ENCODE measurements around the gene ANXA9.

DNA sequence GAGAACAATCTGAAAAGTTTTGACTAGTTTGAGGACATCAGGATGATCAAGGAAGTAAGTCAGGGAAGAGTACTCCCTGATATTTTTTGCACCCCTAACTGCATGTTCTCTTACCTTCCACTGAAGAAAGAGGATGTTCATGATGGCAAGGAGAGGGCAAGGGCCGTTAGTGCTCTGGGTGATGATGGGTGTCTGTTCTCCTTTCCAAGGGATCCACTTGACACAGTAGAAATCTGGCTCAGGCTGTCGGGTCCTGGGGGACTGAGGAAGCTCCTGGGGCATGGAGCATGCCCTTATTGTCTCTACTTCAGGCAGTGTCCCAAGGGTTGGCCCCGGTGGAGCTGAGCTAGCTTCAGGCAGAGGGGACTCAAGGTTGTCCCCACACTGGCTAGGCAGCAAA, 20.0 kb downstream of the ANXA9 start:
- TF ChIP-seq, protein P1, sequence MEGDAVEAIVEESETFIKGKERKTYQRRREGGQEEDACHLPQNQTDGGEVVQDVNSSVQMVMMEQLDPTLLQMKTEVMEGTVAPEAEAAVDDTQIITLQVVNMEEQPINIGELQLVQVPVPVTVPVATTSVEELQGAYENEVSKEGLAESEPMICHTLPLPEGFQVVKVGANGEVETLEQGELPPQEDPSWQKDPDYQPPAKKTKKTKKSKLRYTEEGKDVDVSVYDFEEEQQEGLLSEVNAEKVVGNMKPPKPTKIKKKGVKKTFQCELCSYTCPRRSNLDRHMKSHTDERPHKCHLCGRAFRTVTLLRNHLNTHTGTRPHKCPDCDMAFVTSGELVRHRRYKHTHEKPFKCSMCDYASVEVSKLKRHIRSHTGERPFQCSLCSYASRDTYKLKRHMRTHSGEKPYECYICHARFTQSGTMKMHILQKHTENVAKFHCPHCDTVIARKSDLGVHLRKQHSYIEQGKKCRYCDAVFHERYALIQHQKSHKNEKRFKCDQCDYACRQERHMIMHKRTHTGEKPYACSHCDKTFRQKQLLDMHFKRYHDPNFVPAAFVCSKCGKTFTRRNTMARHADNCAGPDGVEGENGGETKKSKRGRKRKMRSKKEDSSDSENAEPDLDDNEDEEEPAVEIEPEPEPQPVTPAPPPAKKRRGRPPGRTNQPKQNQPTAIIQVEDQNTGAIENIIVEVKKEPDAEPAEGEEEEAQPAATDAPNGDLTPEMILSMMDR (IDR thresholded peaks at IDR 0.05; ENCODE audit: low read length), result no peak
- no peak for TF ChIP-seq EZH2 (IDR thresholded peaks at IDR 0.05; ENCODE audit: borderline replicate concordance, low read length)
